ENCODE results near the gene LNPEP. TPM values are rescaled to one million over a fixed set of nuclear protein-coding genes. Genes with fewer than 3 reads are reported as not detected.

LNPEP gene
- total RNA-seq, 1 experiment from 2014 or later: 6.4 TPM

- no peak overlapping the region for H3K27ac Mint-ChIP-seq
- DNase-seq (ENCODE audit: low spot score) (no peak), ATAC-seq (no peak)
- no peak for TF ChIP-seq E2F4 (CRISPR knock-in tag; IDR thresholded peaks at IDR 0.05; ENCODE audit: borderline replicate concordance, low read depth)
- TF ChIP-seq ZNF425 (CRISPR knock-in tag; conservative IDR thresholded peaks at IDR 0.05): no peak
- TF ChIP-seq NFE2L1 (CRISPR knock-in tag; IDR thresholded peaks at IDR 0.05): no peak
- no peak for TF ChIP-seq FOXJ3 (CRISPR knock-in tag; IDR thresholded peaks at IDR 0.05; ENCODE audit: borderline replicate concordance)
- no peak for TF ChIP-seq SOX15 (CRISPR knock-in tag; IDR thresholded peaks at IDR 0.05)
- no peak for TF ChIP-seq FOXP1 (CRISPR knock-in tag; IDR thresholded peaks at IDR 0.05; ENCODE audit: borderline replicate concordance)
- TF ChIP-seq, protein P1, sequence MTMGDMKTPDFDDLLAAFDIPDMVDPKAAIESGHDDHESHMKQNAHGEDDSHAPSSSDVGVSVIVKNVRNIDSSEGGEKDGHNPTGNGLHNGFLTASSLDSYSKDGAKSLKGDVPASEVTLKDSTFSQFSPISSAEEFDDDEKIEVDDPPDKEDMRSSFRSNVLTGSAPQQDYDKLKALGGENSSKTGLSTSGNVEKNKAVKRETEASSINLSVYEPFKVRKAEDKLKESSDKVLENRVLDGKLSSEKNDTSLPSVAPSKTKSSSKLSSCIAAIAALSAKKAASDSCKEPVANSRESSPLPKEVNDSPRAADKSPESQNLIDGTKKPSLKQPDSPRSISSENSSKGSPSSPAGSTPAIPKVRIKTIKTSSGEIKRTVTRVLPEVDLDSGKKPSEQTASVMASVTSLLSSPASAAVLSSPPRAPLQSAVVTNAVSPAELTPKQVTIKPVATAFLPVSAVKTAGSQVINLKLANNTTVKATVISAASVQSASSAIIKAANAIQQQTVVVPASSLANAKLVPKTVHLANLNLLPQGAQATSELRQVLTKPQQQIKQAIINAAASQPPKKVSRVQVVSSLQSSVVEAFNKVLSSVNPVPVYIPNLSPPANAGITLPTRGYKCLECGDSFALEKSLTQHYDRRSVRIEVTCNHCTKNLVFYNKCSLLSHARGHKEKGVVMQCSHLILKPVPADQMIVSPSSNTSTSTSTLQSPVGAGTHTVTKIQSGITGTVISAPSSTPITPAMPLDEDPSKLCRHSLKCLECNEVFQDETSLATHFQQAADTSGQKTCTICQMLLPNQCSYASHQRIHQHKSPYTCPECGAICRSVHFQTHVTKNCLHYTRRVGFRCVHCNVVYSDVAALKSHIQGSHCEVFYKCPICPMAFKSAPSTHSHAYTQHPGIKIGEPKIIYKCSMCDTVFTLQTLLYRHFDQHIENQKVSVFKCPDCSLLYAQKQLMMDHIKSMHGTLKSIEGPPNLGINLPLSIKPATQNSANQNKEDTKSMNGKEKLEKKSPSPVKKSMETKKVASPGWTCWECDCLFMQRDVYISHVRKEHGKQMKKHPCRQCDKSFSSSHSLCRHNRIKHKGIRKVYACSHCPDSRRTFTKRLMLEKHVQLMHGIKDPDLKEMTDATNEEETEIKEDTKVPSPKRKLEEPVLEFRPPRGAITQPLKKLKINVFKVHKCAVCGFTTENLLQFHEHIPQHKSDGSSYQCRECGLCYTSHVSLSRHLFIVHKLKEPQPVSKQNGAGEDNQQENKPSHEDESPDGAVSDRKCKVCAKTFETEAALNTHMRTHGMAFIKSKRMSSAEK (CRISPR knock-in tag; IDR thresholded peaks at IDR 0.05; ENCODE audit: borderline replicate concordance): no peak
- no peak for TF ChIP-seq KAT7 (CRISPR knock-in tag; IDR thresholded peaks at IDR 0.05; ENCODE audit: borderline replicate concordance)
- TF ChIP-seq USF2 (CRISPR knock-in tag; IDR thresholded peaks at IDR 0.05): no peak
- TF ChIP-seq, protein P2, sequence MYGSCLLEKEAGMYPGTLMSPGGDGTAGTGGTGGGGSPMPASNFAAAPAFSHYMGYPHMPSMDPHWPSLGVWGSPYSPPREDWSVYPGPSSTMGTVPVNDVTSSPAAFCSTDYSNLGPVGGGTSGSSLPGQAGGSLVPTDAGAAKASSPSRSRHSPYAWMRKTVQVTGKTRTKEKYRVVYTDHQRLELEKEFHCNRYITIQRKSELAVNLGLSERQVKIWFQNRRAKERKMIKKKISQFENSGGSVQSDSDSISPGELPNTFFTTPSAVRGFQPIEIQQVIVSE (CRISPR knock-in tag; IDR thresholded peaks at IDR 0.05; ENCODE audit: borderline replicate concordance): no peak
- TF ChIP-seq IRF2 (CRISPR knock-in tag; IDR thresholded peaks at IDR 0.05; ENCODE audit: borderline replicate concordance, low read depth): no peak
- TF ChIP-seq AR (CRISPR knock-in tag; IDR thresholded peaks at IDR 0.05): no peak
- no peak for TF ChIP-seq GRHL2 (CRISPR knock-in tag; IDR thresholded peaks at IDR 0.05; ENCODE audit: insufficient replicate concordance, severe bottlenecking)
- TF ChIP-seq, protein P3, sequence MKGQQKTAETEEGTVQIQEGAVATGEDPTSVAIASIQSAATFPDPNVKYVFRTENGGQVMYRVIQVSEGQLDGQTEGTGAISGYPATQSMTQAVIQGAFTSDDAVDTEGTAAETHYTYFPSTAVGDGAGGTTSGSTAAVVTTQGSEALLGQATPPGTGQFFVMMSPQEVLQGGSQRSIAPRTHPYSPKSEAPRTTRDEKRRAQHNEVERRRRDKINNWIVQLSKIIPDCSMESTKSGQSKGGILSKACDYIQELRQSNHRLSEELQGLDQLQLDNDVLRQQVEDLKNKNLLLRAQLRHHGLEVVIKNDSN (CRISPR knock-in tag; IDR thresholded peaks at IDR 0.05): no peak
- TF ChIP-seq NR3C1 (CRISPR knock-in tag; conservative IDR thresholded peaks at IDR 0.05; ENCODE audit: low read depth): no peak
- no peak for TF ChIP-seq RELA (CRISPR knock-in tag; IDR thresholded peaks at IDR 0.05; ENCODE audit: borderline replicate concordance)
- no peak for TF ChIP-seq ZNF138 (CRISPR knock-in tag; conservative IDR thresholded peaks at IDR 0.05)
- TF ChIP-seq ZNF263 (CRISPR knock-in tag; IDR thresholded peaks at IDR 0.05; ENCODE audit: low read depth): no peak
- POLR2A ChIA-PET: no interaction called here
- H3K36me3 Mint-ChIP-seq: no peaks in the 10 kb centered on the region
- H3K4me3 Mint-ChIP-seq: no peak overlapping the region
- H3K4me1 Mint-ChIP-seq: peaks cover 14% of the 10 kb centered on the region
- no peaks in the 10 kb centered on the region for H3K9me3 Mint-ChIP-seq
- no peaks in the 10 kb centered on the region; the same call in 1 of the 2 replicates for H3K27me3 Mint-ChIP-seq (ENCODE audit: low read depth)
- CTCF ChIA-PET: no interaction called here
These were observed 135.2 kb downstream of the LNPEP start for GRCh38 chr5:97071101-97071500.

Data from WTC11 (cell line).